IPS-18c (cell line): ENCODE results near the gene NOXRED1.
"Not testable (repeated sequence)": the region's sequence is repeated elsewhere in the genome, so short reads cannot be mapped to it uniquely, and the experiment has no call there.

ENCODE experiments used
- H3K4me3 ChIP-seq: 2 replicates; pipeline ENCODE4 v1.7.0; 2013; ENCODE audit warnings: low read depth, mild to moderate bottlenecking, low read length, moderate library complexity; ENCODE audit not compliant: insufficient read depth
- H3K9me3 ChIP-seq: one replicate; pipeline ENCODE4 v1.6.1; 2013; ENCODE audit warnings: mild to moderate bottlenecking, low read length, moderate library complexity; ENCODE audit not compliant: control insufficient read depth, insufficient read depth

The NOXRED1 gene

DNA sequence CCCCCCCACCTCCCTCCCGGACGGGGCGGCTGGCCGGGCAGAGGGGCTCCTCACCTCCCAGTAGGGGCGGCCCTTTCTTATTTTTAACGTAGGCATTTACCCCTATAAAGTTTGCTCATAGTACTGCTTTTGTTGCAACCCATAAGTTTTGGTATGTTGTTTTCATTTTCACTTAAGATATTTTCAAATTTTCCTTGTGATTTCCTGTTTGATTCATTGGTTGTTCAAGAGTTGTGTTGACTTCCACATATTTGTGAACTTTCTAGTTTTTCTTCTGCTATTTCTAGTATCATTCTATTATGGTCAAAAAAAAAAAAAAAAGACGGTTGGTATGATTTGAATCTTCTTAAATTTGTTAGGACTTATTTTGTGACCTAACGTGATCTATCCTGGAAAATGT, 6.5 kb downstream of the NOXRED1 start:
- Histone ChIP-seq H3K4me3 (no peak overlapping the region), H3K9me3 (peaks cover 3% of the 10 kb centered on the region)

DNA sequence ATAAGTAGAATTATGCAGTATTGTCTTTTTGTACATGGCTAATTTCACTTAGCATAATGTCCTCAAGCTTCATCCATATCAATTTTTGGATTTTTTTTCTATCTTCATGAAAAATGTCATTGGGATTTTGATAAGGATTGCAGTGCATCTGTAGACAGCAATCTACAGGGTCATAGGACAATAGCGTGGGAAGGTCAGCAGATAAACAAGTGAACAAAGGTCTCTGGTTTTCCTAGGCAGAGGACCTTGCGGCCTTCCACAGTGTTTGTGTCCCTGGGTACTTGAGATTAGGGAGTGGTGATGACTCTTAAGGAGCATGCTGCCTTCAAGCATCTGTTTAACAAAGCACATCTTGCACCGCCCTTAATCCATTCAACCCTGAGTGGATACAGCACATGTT, 7.2 kb downstream of the NOXRED1 start:
- not testable (repeated sequence) for H3K4me3 ChIP-seq

DNA sequence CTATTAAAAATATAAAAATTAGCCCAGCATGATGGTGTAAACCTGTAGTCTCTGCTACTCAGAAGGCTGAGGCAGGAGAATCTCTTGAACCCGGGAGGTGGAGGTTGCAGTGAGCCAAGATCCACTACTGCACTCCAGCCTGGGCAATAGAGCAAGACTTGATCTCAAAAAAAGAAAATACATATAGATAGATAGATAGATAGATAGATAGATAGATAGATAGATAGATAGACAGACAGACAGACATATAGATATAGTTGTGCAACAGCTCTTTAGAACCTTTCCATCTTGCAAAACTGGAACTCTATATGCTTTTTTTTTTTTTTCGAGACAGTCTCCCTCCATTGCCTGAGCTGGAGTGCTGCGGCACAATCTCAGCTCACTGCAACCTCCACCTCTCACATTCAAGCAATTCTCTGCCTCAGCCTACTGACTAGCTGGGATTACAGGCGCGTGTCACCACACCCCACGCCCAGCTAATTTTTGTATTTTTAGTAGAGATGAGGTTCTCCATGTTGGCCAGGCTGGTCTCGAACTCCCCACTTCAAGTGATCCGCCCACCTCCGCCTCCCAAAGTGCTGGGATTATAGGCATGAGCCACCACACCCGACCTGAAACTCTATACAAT, 7.8 kb downstream of the NOXRED1 start:
- H3K4me3 ChIP-seq, H3K9me3 ChIP-seq: not testable (repeated sequence)

More for the DNA sequence above, 7.2 kb downstream of the NOXRED1 start:
- H3K9me3 ChIP-seq = not testable (repeated sequence)

DNA sequence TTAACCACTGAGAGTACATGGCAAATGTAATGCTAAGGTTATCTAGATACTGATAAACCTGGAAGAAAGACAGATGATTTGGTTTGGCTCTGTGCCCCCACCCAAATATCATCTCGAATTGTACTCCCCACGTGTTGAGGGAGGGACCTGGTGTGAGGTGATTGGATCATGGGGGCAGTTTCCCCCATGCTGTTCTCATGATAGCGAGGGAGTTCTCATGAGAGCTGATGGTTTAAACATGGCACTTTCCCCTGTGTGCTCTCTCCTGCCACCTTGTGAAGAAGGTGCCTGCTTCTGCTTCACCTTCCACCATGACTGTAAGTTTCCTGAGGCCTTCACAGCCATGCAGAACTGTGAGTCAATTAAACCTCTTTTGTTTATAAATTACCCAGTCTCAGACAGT, 14.2 kb downstream of the NOXRED1 start:
- Histone ChIP-seq H3K4me3 (no peak overlapping the region), H3K9me3 (no peaks in the 10 kb centered on the region)

DNA sequence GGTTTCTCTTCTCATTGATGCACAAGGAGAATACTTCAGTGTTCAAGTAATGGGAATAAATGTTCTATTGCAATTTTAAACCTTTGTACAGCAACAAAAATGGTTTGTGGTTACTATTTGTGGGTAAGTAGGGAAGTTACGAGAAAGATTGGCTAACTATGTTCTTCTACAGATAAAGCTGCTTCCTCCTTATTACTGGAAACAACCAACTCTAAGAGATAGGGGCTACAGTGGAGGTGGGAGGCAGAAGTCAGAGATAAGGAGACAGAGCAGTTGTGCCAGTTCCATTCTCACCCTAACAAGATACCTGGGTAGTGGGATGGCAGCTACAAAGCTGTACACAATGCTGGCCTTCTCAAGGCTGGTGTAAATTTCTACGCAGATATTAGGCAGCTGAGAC, 16.2 kb downstream of the NOXRED1 start:
- H3K9me3 ChIP-seq = no peaks in the 10 kb centered on the region
- no peak overlapping the region for H3K4me3 ChIP-seq

DNA sequence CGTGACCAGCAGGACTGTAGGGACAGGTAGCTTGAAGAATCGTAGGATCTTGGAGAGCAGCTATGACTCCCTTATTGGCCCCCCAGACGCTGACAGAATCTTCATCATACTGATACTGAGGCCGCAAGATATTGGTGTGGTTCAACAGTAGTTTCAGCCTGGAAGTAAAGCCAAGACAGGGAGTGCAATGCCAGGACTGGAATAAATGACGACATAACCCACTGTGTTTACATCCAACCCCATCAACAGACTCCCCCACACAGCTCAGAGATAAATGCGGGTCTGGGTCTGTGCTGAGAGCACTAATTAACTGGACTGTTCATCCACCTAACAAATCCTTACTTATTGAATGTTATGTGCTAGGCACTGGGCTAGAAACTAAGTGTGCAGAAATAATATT, 16.6 kb downstream of the NOXRED1 start:
- Histone ChIP-seq H3K4me3 (no peak overlapping the region), H3K9me3 (no peaks in the 10 kb centered on the region)

DNA sequence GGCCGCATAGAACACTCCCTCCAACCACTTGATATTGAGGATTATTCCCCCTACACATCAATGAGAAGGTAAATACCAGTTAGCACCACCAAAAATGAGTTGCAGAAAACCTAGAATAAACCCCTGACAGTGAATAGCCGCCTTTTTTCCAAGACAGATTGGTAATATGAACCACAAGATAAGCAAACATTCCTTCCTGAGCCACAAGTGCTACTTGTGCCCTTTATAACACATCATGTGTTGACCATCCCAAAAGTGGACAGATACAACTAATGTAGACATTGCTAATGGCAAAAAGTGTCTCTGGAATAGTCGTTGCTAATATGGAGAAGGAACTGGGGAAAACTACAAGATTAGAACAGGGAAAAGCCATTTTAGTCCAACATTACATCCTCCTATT, 17.2 kb downstream of the NOXRED1 start:
- no peaks in the 10 kb centered on the region for H3K9me3 ChIP-seq
- no peak overlapping the region for H3K4me3 ChIP-seq

DNA sequence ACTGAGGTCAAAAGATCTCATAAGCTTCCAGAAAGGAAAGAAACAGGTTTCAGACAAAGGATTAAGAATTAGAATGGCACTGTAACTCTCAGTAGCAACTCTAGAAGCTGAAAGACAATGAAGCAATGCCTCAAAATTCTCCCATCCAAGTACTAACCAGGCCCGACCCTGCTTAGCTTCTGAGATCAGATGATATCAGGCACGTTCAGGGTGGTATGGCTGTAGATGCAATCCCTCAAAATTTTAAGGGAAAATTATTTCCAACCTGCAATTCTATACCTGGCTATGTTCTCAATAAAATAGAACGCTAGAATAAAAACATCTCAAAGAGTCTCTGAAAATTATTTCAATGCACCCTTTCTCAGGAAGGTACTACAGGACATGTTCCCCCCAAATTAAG, 19.6 kb downstream of the NOXRED1 start:
- no peaks in the 10 kb centered on the region for H3K9me3 ChIP-seq
- no peak overlapping the region for H3K4me3 ChIP-seq

DNA sequence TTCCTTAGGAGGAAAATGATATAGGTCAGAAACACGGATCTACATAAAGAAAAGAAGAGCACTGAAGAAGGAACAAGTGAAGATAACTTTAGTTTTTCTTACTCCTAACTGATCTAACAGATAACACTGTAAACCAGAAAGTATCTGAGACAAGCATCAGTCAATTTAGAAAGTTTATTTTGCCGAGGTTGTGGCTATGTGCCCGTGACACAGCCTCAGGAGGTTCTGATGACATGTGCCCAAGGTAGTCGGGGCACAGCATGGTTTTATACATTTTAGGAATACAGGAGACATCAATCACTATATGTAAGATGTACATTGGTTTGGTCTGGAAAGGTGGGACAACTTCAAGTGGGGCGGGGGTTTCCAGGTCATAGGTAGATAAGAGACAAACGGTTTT, 23.1 kb downstream of the NOXRED1 start:
- Histone ChIP-seq H3K4me3 (no peak overlapping the region), H3K9me3 (no peaks in the 10 kb centered on the region)

DNA sequence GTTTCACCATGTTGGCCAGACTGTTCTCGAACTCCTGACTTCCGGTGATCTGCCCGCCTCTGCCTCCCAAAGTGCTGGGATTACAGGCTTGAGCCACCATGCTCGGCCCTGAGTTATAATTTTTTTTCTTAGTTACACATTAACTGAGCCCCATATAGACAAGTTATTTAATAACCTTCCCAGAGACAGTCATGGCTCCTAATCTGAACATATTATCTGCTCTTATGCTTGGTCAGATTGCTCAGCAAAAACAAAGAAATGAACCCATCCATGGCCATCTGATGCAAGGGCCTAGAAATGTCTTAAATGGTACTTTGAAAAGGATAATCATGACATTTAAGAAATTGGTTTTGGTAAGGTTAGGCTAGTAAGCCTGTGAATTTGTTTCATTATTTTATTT, 33.1 kb downstream of the NOXRED1 start:
- Histone ChIP-seq H3K4me3 (no peak overlapping the region), H3K9me3 (no peaks in the 10 kb centered on the region)

DNA sequence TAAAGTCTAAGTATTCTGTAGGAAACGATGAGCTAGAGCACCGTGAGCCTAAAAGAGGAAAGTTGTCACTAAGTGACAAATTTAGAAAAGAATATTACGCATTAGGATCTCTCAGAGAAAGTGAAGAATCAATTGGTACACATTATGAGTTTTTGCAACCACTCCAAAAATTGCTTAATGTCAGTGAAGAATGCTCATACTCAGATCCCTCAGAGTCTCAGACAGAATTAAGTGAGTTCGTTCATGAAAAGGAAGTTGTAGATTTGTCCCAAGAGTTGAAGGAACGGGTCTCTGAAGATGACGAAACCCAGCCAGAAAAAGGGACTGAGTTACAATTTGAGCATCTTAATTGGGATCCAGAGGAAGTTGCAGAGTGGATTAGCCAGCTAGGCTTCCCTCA, 44.6 kb downstream of the NOXRED1 start:
- Histone ChIP-seq H3K9me3 (peaks cover 2% of the 10 kb centered on the region), H3K4me3 (no peak overlapping the region)

DNA sequence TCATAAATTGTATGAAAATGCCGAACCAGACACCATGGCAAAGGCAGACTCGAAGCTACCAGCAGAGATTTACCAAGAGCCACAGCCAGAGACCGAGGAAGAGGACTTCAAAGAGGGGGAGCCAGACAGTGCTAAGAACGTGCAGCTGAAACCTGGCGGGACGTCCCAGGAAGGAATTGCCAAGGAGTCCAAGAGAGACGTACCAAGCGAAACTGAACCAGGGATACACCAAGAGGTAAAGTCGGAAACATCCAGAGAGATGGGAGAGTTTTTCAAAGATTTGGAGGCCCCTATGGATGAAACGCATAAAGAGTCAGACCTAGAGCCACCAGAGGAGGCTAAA, 45.9 kb downstream of the NOXRED1 start:
- H3K4me3 ChIP-seq = peak overlapping the region; percentile 99
- peaks cover 2% of the 10 kb centered on the region for H3K9me3 ChIP-seq

DNA sequence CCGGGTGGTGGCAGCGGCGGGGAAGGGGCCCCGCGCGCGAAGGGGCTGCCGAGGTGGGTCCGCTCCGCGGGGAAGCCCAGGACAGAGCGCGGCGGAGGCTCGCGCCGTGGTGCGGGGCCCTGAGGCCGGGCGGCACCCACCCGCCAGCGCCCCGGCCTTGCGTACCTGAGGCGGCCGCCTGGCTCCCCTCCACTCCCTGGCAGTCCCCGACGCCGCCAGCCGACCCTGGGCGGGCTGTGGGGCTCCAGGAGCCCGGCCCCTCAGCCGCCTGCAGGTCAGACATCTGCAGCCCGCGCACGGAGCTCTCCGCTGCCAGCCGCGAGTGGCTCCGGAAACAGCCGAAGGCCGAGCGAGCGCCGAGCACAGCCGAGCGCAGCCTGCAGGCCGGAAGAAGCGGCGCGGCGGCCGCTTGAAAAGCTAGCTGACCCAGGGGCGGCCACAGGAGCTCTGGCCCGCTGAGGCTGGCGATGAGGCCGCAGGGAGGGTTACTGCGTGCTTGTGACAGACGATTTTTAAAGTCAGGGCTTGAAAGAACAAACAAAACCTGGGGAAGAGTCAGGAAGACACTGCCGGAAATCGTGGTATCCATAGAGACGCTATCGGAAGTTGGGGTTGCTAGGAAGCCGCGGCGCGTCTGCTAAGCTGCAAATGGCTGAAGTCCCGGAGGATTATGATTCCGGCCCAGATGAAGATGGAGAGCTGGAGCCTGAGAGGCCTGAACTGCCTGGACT, 46.4 kb downstream of the NOXRED1 start, which contains the start of the genes SAMD15 and TMED8:
Gene SAMD15, plus strand, starts transcription at position 609 of the 731 bp plus-strand sequence. Its CDS starts 40 bp downstream, at position 649.
Gene TMED8, minus strand, starts transcription at position 324 of the 731 bp plus-strand sequence. Its CDS starts 41 bp downstream, at position 283.
- peaks cover 2% of the 10 kb centered on the region for H3K9me3 ChIP-seq
- peak within 1 kb of the TSS; percentile 99 for H3K4me3 ChIP-seq

DNA sequence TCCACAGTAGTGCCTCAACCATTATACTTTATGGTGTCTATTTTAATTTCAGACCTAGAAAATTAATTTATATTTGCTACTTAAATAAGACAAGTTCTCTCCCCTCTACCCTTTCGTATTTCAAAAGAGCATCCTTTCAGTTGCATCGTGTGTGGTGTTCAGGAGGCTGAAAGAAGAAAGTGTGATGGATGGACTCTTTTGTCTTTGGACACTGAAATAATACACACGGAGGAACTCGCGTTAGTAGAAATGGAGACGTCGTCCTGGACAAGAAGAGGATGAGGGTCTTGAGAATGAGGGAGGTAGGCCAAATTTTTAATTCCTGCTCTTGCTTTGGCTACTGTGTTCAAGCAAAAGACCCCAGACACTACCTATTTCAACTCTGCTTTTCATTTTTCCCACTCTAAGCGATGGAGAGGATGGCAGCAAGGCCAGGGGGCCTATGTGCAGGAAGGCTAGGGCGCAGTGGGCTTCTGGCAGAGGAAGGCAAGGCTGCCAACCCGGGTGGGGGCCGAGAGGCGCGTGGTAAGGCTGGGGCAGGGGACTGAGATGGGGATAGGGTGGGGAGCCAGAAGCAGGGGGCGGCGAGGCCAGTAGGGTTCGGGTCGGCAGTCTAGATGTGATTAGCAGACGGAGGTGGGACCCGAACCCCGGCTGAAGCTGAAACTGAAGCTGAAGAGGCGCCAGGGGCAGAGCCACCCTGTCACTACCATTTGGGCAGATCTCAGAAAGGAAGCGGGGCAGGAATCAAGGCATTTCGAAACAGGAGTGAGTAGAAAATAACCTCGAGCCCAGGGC, 47.2 kb downstream of the NOXRED1 start:
- H3K4me3 ChIP-seq = peak overlapping the region; percentile 99
- peaks cover 2% of the 10 kb centered on the region for H3K9me3 ChIP-seq

DNA sequence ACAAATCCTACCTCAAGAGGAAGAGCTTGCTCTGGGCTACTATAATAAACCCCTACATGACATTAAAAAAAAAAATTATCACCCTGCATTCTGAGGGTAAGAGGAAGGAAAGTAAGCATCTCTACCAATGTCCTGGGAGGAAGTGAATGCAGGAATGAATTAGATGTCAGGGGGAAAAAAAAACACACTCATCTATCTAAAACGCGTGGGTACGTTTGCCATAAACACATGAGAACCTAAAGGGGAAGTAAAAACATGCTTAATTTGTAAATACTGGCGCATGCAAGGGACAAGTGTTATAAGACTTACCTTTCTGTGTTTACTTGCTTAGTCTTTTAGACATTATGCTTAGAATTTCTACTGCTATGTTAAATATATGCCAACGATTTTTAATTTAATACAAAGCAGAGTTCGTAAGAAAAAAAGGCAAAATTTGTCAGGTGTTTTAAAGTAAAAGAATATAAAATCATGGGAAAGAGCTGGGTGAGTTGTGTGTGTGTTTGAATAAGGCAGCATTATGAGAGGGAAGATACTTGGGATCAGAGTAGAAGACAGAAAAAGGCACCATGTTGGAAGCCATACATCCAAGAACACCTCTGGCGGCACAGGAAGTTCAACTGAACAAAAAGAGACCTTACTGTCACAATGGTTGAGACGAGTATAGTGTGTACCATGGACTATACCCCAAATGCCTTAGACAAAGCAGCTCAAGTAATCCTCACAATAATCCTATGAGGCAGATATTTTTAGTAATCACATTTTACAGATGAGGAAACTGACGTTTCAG, 48.0 kb downstream of the NOXRED1 start:
- Histone ChIP-seq H3K9me3 (no peaks in the 10 kb centered on the region), H3K4me3 (no peak overlapping the region)

DNA sequence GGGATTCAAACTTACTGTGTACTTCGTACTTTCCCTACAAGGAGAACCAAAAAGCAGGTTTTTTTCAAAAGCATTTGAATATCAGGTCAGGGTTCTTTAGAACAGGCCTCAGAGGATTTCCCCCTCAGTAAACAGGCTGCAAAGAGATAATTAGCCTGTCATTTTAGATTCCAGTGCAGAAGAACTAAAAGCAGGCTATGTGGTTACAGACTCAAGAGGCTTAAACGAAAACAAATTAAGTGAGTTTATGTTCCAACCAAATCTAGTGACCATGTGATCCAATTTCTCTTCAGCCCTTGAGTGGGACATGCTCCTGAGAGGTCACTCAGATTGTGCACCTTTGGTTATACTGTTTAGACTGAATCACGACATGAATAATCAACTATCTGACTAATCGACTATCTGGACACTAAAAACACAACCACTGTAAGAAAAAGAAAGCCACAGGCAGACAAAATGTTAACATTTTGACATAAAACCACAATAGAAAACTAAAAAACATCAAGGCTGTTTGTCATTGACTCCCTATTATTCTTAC, 51.0 kb downstream of the NOXRED1 start:
- no peak overlapping the region for H3K4me3 ChIP-seq

DNA sequence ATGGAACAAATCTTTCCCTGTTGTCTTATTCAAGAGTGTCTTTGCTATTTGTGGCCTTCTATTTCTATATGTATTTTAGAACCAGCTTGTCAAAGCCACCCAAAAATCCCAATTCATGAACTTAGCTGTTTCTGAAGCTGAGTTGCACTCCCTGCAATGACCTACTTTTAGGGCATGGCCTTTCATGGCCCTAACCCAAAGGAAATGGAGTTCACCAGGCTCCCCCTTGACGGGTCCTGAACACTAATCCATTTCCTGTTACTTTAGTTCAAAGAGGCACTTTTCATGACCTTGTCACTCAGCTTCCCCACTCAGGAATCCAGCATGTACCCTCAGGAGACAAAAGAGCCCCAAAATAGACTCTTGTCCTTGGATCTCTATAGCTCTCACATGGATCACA, 54.0 kb downstream of the NOXRED1 start:
- no peaks in the 10 kb centered on the region for H3K9me3 ChIP-seq
- no peak overlapping the region for H3K4me3 ChIP-seq

More for the DNA sequence above, 51.0 kb downstream of the NOXRED1 start:
- no peaks in the 10 kb centered on the region for H3K9me3 ChIP-seq
